GM18526 (cell line): Measurements from ENCODE around the gene NT5C2.

Experiments
- POLR2A ChIP-seq: IDR thresholded peaks from 3 replicates; pipeline ENCODE4 v1.6.1; 2011; ENCODE audit not compliant: insufficient read length; ENCODE audit errors: extremely low read depth

The NT5C2 gene

DNA sequence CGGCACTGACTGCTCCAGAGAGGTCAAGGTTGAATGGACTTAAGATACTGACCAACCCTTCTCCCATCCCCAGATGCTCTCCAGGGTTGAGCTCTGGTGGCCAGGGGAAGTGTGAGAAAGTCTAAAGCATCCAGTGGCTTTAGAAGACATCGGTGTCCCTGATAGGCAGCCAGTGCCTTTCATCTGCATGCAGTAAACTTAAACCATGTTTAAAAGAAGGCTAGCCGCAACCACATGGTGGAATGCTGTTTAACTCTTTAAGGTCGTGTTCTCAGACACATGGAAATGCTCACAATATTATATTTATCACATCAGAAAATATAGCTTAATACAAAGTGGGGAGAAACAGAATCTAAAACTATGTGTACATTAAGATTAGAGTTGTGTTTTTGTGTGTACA lies 138.0 kb downstream of the NT5C2 start:
- no peak for TF ChIP-seq POLR2A

DNA sequence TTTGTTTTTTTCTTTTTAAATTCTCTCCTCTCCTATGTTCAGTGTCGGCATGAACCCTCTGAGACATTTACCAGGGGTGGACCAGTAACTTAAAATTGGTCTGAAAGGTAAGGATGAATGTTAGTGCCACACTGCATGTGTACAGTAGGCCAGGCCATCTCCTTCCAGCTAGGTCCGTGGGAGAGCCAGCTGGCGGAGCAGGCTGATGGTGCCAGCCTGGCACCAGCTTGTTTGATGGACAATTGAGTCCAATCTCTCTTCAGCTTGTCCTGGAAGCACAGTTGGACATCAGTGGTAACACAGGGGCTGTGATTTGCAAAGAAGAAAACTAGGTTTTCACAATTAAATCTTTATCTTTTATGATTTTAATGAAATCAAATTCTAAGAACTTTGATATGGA lies 138.5 kb downstream of the NT5C2 start:
- TF ChIP-seq POLR2A = no peak

DNA sequence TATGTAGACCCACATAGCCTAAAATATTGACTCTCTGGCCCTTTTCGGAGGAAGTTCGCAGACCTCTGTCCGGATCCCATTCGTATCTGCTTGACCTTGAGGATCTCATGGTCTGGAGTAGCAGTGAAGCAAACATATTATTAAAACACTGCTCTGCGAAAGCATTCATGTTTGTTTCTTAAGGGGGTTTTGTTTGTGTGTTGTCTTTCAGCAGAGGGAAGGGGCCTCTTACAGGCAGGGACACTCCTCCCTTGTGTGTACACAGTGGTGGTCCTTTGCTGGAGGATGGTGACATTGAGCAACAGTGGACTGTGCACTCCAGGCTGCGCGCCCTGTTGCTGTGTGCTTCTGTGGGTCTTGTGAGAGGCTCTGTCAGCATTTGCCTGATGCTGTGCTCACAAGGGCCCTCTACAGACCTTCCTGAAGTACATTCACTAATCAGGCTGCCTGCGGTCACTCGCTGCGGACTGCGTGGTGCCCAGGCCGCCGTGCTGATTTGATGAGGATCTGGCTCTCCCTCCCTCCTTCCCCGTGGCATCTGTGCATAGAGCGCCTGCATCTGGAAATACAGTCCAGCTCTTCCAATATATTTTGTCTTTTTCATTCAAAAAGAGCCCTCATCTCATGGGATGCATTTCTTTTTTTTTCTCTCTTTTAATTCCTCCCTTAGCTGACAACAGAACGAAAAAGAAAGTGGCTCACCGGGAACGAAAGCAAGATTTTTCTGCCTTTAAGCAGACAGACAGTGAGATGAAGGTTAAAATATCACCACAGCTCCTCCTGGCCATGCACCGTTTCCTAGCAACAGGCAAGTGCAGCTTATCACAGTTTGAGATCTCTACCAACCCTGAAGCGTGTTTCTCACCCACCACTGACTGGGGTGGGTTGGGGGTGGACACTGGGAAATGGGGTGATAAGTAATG lies 139.2 kb downstream of the NT5C2 start:
- peak; percentile 28 for TF ChIP-seq POLR2A

DNA sequence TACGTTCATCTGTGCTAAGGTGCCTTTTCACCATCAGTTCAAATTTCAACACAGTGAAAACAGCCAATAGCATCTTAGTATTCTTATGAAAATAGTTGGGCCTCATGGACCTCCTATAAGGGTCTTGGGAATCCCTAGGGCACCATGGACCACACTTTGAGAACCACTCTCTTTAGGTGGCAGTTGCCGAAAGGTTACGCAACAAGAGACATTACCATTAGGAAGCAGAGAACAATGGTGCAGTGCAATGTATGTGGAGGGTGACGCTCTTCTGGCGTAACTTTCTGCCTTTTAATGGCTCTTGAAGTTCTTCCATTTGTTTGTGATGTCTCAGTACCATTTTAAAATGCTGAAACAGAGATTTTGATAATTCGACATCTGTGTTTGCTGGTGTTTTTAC lies 143.8 kb downstream of the NT5C2 start:
- TF ChIP-seq POLR2A = no peak

DNA sequence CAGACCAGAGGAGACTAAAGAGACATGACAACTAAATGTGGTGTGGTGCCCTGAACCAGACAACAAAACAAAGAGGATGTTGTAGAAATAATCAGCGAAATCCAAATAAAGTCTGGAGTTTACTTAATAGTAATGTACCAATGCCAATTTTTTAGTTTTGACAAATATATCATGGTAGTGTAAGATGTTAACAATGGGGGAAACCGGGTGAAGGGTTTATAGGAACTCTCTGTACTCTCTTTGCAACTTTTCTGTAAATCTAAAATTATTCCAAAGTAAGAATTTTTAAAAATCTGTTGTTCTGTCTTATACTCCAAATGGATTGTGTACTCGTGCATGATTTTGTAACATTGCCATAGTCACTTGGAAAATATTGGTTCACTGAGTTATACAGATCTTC lies 145.7 kb downstream of the NT5C2 start:
- TF ChIP-seq POLR2A = no peak

DNA sequence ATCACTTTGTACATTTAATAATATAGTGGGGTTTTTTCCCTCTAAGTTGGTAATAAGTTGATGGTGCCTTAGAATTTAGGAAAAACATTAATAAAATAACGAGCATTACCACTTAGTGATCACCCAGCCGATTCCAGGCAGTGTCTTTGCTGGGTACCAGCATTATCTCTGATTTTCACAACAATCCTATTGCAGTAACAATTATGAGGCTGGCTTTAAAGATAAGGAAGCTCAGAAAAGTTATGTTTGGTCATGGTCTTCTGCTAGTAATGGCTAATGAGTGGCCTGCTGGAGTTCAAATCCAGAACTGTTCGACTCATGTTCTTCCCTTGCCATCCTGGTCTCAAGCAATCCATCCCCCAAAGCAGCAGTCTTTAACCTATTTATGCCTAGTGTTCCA lies 147.1 kb downstream of the NT5C2 start:
- TF ChIP-seq POLR2A = no peak

DNA sequence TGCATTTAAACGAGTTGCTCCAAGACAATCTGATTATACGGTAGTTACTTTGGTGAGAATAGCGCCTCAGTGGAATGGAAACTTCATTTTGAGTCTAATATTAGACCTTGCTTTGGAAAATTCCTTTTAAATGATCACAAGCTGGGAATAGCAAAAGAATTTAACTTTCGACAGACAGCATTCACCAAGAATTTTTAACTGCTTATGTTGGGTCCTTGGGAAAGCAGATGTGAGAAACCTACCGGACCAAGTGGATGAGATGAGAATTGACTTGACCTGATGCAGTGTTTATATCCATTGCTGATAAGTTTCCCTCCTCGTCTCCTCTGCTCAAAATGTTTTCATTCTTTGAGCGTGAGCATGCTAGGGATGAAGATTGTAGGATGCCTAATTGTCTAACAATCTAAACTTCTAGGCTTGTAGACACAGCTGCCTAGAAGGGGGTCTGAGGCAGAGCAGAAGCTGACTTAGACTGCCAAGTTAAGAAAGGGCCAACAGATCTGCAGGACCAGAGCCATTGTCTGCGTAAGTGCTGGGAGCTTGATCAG lies 148.1 kb downstream of the NT5C2 start:
- TF ChIP-seq POLR2A = no peak

DNA sequence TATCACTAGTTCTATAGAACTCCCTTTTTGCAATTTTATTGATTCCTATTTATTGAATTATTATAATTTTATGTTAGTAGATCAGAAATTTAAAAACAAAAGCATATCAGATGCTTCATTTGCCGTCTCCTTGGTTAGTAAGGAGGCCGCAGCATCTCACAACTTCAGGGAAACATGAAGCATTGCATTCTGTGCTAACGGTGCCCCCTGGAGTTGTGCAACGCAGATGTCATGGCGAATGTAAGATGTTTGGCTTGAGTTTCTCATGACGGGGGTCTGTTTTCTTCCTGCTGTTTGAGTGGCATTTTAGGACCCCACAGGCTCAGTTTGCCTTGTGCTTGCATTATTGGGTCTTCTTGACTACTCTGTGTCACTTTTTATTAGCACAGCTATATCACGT lies 150.2 kb downstream of the NT5C2 start:
- no peak for TF ChIP-seq POLR2A

DNA sequence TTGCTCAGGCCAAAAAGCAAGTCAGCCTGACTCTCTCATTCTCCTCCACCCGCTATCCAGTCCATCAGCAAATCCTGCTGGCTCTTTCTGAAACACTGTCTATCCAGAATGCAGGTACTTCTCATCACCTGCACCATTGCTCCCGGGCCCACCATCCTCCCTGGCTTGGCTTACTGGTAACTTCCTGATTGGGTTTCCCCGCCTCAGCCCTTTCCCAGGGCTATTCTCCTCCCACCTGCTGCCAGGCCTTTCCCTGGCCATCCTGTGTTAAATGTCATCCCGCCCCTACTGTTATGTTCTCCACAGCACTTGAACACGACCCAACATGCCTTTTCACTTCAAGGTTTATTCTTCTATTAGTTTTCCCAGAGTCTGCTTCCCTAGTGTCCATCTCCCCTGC lies 150.9 kb downstream of the NT5C2 start:
- TF ChIP-seq POLR2A = no peak

DNA sequence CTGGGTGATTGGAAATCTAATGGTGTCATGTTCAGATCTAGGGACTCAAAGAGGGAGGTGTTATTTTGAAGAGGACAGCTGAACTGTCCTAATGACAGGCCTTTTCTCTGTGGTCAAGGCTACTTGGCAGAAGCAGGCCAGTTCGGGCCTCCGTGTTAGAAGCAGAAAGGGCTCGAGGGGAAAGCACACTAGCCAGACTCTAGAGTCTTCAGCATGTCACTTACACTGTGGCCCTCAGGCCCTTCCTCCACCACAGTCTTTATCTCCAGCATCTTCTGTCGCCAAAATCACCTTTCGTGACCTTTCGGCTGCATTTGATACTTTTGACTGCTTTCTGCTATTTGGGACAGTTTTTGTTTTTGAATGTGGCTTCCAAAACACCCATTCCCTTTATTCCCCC lies 151.7 kb downstream of the NT5C2 start:
- TF ChIP-seq POLR2A = no peak

DNA sequence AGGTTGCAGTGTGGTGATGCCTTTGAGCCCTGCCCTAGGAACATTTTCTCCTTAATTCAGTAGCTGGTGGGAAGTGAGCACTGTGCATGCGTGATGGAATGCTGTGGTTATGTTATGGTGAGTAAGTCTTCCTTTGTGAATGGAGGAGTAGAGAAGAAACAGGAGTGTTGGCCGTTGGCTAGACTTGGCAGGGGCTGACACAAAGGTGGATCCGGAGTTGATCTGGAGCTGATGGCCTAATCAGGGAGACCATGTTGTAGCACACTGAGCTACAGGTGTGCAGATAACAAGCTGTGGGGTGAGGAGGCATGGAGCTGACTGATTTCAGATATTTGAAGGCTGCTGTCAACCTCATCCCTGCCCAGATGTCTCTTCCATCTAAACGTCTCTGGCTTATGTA lies 152.7 kb downstream of the NT5C2 start:
- no peak for TF ChIP-seq POLR2A

DNA sequence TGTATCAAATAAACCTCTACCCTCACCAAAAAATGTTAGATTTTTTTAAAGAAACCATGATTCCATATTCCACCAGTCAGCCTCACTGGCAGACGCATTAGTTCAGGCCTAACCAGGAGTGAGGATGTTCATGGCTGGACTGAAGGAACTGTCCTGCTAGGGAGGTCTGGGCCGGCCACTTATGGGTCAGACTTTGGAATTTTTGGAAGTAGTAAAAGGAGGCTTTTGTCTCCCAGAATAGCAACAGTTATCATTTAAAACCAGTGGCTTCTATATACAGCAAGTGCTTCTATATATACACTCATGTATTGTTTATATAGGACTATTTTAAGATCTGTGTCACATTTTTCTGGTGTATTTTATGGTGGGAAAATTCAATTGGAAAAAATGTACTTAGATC lies 154.5 kb downstream of the NT5C2 start:
- no peak for TF ChIP-seq POLR2A
